ENCODE data around the gene SHANK2. TPM values are rescaled to one million over a fixed set of nuclear protein-coding genes. Genes with fewer than 3 reads are reported as not detected.

Gene SHANK2
- total RNA-seq, 2 donors from 2014 or later, result 22.3 to 49.6 TPM

- Histone ChIP-seq H3K27ac (ENCODE audit: low read depth, low read length) (no peak overlapping the region), H3K4me3 (ENCODE audit: low read length) (no peak overlapping the region), H3K36me3 (ENCODE audit: control insufficient read depth, insufficient read depth, low read length) (no peaks in the 10 kb centered on the region), H3K9me3 (ENCODE audit: control insufficient read depth, low read length) (no peaks in the 10 kb centered on the region), H3K9ac (ENCODE audit: extremely low read depth, low read length, poor library complexity, severe bottlenecking) (no peak overlapping the region), H3K27me3 (ENCODE audit: control insufficient read depth, insufficient read depth, low read length, poor library complexity, severe bottlenecking) (no peaks in the 10 kb centered on the region), H3K4me1 (ENCODE audit: control insufficient read depth, insufficient read depth, low read length) (no peaks in the 10 kb centered on the region)
- no peak overlapping the region for H3K4me3 Mint-ChIP-seq
- TF ChIP-seq, protein P1, sequence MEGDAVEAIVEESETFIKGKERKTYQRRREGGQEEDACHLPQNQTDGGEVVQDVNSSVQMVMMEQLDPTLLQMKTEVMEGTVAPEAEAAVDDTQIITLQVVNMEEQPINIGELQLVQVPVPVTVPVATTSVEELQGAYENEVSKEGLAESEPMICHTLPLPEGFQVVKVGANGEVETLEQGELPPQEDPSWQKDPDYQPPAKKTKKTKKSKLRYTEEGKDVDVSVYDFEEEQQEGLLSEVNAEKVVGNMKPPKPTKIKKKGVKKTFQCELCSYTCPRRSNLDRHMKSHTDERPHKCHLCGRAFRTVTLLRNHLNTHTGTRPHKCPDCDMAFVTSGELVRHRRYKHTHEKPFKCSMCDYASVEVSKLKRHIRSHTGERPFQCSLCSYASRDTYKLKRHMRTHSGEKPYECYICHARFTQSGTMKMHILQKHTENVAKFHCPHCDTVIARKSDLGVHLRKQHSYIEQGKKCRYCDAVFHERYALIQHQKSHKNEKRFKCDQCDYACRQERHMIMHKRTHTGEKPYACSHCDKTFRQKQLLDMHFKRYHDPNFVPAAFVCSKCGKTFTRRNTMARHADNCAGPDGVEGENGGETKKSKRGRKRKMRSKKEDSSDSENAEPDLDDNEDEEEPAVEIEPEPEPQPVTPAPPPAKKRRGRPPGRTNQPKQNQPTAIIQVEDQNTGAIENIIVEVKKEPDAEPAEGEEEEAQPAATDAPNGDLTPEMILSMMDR (conservative IDR thresholded peaks at IDR 0.05), result no peak
- H3K36me3 Mint-ChIP-seq (ENCODE audit: low read depth), result no peaks in the 10 kb centered on the region
- peaks cover 10% of the 10 kb centered on the region for H3K4me1 Mint-ChIP-seq
- H3K27ac Mint-ChIP-seq, result peak overlapping the region; percentile 72
- peaks cover 5% of the 10 kb centered on the region for H3K27me3 Mint-ChIP-seq (ENCODE audit: insufficient read depth)
- peaks cover under 1% of the 10 kb centered on the region for H3K9me3 Mint-ChIP-seq
- DNase-seq, result peak; percentile 85
- WGBS, 2 experiments (ENCODE audit: insufficient coverage in 1 of 2, insufficient read length in 1 of 2), result 88 to 89% methylated on average over 6 to 14 of the region's 14 CpGs
Measured at GRCh38 chr11:71279916-71280645, 27.7 kb upstream of the SHANK2 start.

GRCh38 chr11:71272161-71272560 lies 19.8 kb upstream of the SHANK2 start:
- Histone ChIP-seq H3K9ac (ENCODE audit: extremely low read depth, low read length, poor library complexity, severe bottlenecking) (no peak overlapping the region), H3K4me3 (ENCODE audit: low read length) (no peak overlapping the region), H3K36me3 (ENCODE audit: control insufficient read depth, insufficient read depth, low read length) (no peaks in the 10 kb centered on the region), H3K9me3 (ENCODE audit: control insufficient read depth, low read length) (peaks cover 17% of the 10 kb centered on the region), H3K27ac (ENCODE audit: low read depth, low read length) (no peak overlapping the region), H3K27me3 (ENCODE audit: control insufficient read depth, insufficient read depth, low read length, poor library complexity, severe bottlenecking) (no peaks in the 10 kb centered on the region), H3K4me1 (ENCODE audit: control insufficient read depth, insufficient read depth, low read length) (no peaks in the 10 kb centered on the region)
- Mint-ChIP-seq H3K4me3 (no peak overlapping the region), H3K9me3 (peaks cover 22% of the 10 kb centered on the region), H3K27me3 (ENCODE audit: insufficient read depth) (peaks cover 4% of the 10 kb centered on the region), H3K36me3 (ENCODE audit: low read depth) (peaks cover 2% of the 10 kb centered on the region), H3K27ac (no peak overlapping the region), H3K4me1 (peaks cover 1% of the 10 kb centered on the region)
- peak; percentile 36 for DNase-seq
- TF ChIP-seq, protein P1 (conservative IDR thresholded peaks at IDR 0.05), result no peak
- 89 to 91% methylated on average over 2 to 3 of the region's 3 CpGs for WGBS, 2 experiments (ENCODE audit: insufficient coverage in 1 of 2, insufficient read length in 1 of 2)

- no peaks in the 10 kb centered on the region for H3K36me3 ChIP-seq (ENCODE audit: control insufficient read depth, insufficient read depth, low read length)
- peaks cover 7% of the 10 kb centered on the region for H3K27me3 Mint-ChIP-seq (ENCODE audit: insufficient read depth)
- H3K36me3 Mint-ChIP-seq (ENCODE audit: low read depth), result peaks cover 2% of the 10 kb centered on the region
- H3K4me1 Mint-ChIP-seq, result peaks cover 9% of the 10 kb centered on the region
- DNase-seq, result peak; percentile 30
- peaks cover 17% of the 10 kb centered on the region for H3K9me3 ChIP-seq (ENCODE audit: control insufficient read depth, low read length)
- H3K4me3 Mint-ChIP-seq, result no peak overlapping the region
- H3K27me3 ChIP-seq (ENCODE audit: control insufficient read depth, insufficient read depth, low read length, poor library complexity, severe bottlenecking), result no peaks in the 10 kb centered on the region
- peaks cover 20% of the 10 kb centered on the region for H3K9me3 Mint-ChIP-seq
- no peaks in the 10 kb centered on the region for H3K4me1 ChIP-seq (ENCODE audit: control insufficient read depth, insufficient read depth, low read length)
- no peak overlapping the region for H3K9ac ChIP-seq (ENCODE audit: extremely low read depth, low read length, poor library complexity, severe bottlenecking)
- TF ChIP-seq, protein P1 (conservative IDR thresholded peaks at IDR 0.05), result no peak
- no peak overlapping the region for H3K4me3 ChIP-seq (ENCODE audit: low read length)
- H3K27ac ChIP-seq (ENCODE audit: low read depth, low read length), result no peak overlapping the region
- 87 to 91% methylated on average over 8 to 16 of the region's 16 CpGs for WGBS, 2 experiments (ENCODE audit: insufficient coverage in 1 of 2, insufficient read length in 1 of 2)
- H3K27ac Mint-ChIP-seq, result no peak overlapping the region
Measured at GRCh38 chr11:71269603-71270511, 17.5 kb upstream of the SHANK2 start.
